HepG2 (cell line): ENCODE measurements around the gene REEP6. TPM values are rescaled to one million over a fixed set of nuclear protein-coding genes. Genes with fewer than 3 reads are reported as not detected.

Experiments used
- GFI1 ChIP-seq: sonication (generic); formaldehyde crosslinking; IDR thresholded peaks from 2 replicates; pipeline ENCODE4 v1.5.0; 2020; ENCODE audit warnings: missing genetic modification reagents, mild to moderate bottlenecking, borderline replicate concordance
- GZF1 ChIP-seq: sonication (generic); formaldehyde crosslinking; IDR thresholded peaks from 2 replicates; pipeline ENCODE4 v1.5.1; 2020; ENCODE audit warnings: mild to moderate bottlenecking, missing genetic modification reagents
- HDAC6 ChIP-seq: fragments of 200-600 bp; sonication (generic); IDR thresholded peaks from 2 replicates; pipeline ENCODE4 v1.7.0; 2017; ENCODE audit warnings: mild to moderate bottlenecking, antibody characterized with exemption, low read length, low read depth
- HNF4A ChIP-seq: sonication (generic); formaldehyde crosslinking; IDR thresholded peaks from 2 replicates; pipeline ENCODE4 v1.4.0; 2020; ENCODE audit warnings: missing genetic modification reagents
- HNRNPUL1 ChIP-seq: fragments of 200-400 bp; formaldehyde crosslinking; IDR thresholded peaks from 2 replicates; pipeline ENCODE4 v1.6.1; 2017; ENCODE audit warnings: low read depth, mild to moderate bottlenecking, low read length, moderate library complexity
- KMT2A ChIP-seq: sonication (generic); formaldehyde crosslinking; IDR thresholded peaks from 2 replicates; pipeline ENCODE4 v1.4.0; 2020; ENCODE audit warnings: missing genetic modification reagents
- LCORL ChIP-seq, 2 experiments: fragments of 450-650 bp in 1 of 2; sonication (generic) in 1 of 2; formaldehyde crosslinking in 1 of 2; IDR thresholded peaks; 2 replicates each; pipeline versions ENCODE4 v1.5.0 to v1.6.1; 2017 to 2020; ENCODE audit warnings: antibody characterized with exemption in 1 of 2, missing genetic modification reagents in 1 of 2
- NFAT5 ChIP-seq: sonication (generic); formaldehyde crosslinking; IDR thresholded peaks from 2 replicates; pipeline ENCODE4 v1.4.0; 2020; ENCODE audit warnings: missing genetic modification reagents
- NR2F6 ChIP-seq, 2 experiments: IDR thresholded peaks; 2 replicates each; pipeline ENCODE4 v1.6.1; 2016; ENCODE audit warnings: antibody characterized with exemption in 1 of 2, mild to moderate bottlenecking in 1 of 2
- SRY ChIP-seq: sonication (generic); formaldehyde crosslinking; IDR thresholded peaks from 2 replicates; pipeline ENCODE4 v1.8.0; 2022; ENCODE audit warnings: mild to moderate bottlenecking, missing genetic modification reagents
- TGIF2 ChIP-seq: IDR thresholded peaks from 2 replicates; pipeline ENCODE4 v1.6.1; 2016; ENCODE audit warnings: control low read depth, missing compliant biosample characterization
- TMF1 ChIP-seq: sonication (generic); formaldehyde crosslinking; IDR thresholded peaks from 2 replicates; pipeline ENCODE4 v1.8.1; 2022; ENCODE audit warnings: low read depth, missing genetic modification reagents
- ZBTB20 ChIP-seq: sonication (generic); formaldehyde crosslinking; IDR thresholded peaks from 2 replicates; pipeline ENCODE4 v1.8.1; 2023; ENCODE audit warnings: missing genetic modification reagents, low read depth, mild to moderate bottlenecking, borderline replicate concordance
- ZFP1 ChIP-seq: IDR thresholded peaks from 2 replicates; pipeline ENCODE4 v1.6.1; 2016
- ZMYM3 ChIP-seq: sonication (generic); formaldehyde crosslinking; IDR thresholded peaks from 2 replicates; pipeline ENCODE4 v1.5.1; 2020; ENCODE audit warnings: mild to moderate bottlenecking, missing genetic modification reagents
- ZNF232 ChIP-seq: sonication (generic); formaldehyde crosslinking; IDR thresholded peaks from 2 replicates; pipeline ENCODE4 v1.4.0; 2020; ENCODE audit warnings: missing genetic modification reagents, borderline replicate concordance
- ZNF883 ChIP-seq: sonication (generic); formaldehyde crosslinking; IDR thresholded peaks from 2 replicates; pipeline ENCODE4 v1.5.1; 2020; ENCODE audit warnings: mild to moderate bottlenecking, missing genetic modification reagents; ENCODE audit errors: not compliant biosample characterization
- polyA plus RNA-seq, 8 experiments: library from polyadenylated mRNA; depleted of rRNA in 3 of 8; stranded (reverse) in 7 of 8; unstranded in 1 of 8; fragments of >200 nt; fragmentation: Illumina TruSeq in 4 of 8; extraction: Trizol in 4 of 8; gene quantifications; 2 replicates each; pipeline versions ENCODE4 v1.2.1 to v1.2.3, GENCODE V29; 2011 to 2016; ENCODE audit warnings: low read depth in 4 of 8, missing spikeins in 1 of 8, mixed read lengths in 1 of 8; ENCODE audit not compliant: insufficient read depth in 1 of 8
- total RNA-seq, 5 experiments: library from RNA; depleted of rRNA; stranded (reverse); fragments of >200 nt; fragmentation: Illumina TruSeq; extraction: Trizol; gene quantifications; 2 replicates each; pipeline ENCODE4 v1.2.3, GENCODE V29; 2016; ENCODE audit warnings: low read depth in 1 of 5
- TF ChIP-seq, protein P1 (sequence below): sonication (generic); formaldehyde crosslinking; IDR thresholded peaks from 2 replicates; pipeline ENCODE4 v1.4.0; 2020; ENCODE audit warnings: missing genetic modification reagents
- TF ChIP-seq, protein P2 (sequence below): sonication (generic); formaldehyde crosslinking; IDR thresholded peaks from 2 replicates; pipeline ENCODE4 v1.8.0; 2022; ENCODE audit warnings: missing genetic modification reagents, mild to moderate bottlenecking, borderline replicate concordance

Gene REEP6
- total and polyA plus RNA-seq, 2 of the 13 experiments (the other 11 are each of a cell fraction or from before 2014, with no cell fraction given): 10.0 to 28.8 TPM

GRCh38 chr19:1445185-1445931 lies 45.6 kb upstream of the REEP6 start (continued):
- no peak for TF ChIP-seq GZF1
- no peak for TF ChIP-seq HDAC6
- peak; percentile 69 for TF ChIP-seq ZNF883 (CRISPR knock-in tag)
- TF ChIP-seq ZFP1 (CRISPR knock-in tag): no peak
- TF ChIP-seq KMT2A (CRISPR knock-in tag): peak; percentile 51; the same call in 1 of the 2 replicates
- TF ChIP-seq ZBTB20 (CRISPR knock-in tag): no peak
- no peak for TF ChIP-seq HNF4A (CRISPR knock-in tag)
- no peak for TF ChIP-seq NR2F6 (IDR thresholded peaks at IDR 0.05)
- TF ChIP-seq NR2F6 (CRISPR knock-in tag; IDR thresholded peaks at IDR 0.05): no peak
- peak; percentile 91 for TF ChIP-seq ZMYM3 (CRISPR knock-in tag)
- TF ChIP-seq TGIF2 (CRISPR knock-in tag): no peak
- TF ChIP-seq, protein P1, sequence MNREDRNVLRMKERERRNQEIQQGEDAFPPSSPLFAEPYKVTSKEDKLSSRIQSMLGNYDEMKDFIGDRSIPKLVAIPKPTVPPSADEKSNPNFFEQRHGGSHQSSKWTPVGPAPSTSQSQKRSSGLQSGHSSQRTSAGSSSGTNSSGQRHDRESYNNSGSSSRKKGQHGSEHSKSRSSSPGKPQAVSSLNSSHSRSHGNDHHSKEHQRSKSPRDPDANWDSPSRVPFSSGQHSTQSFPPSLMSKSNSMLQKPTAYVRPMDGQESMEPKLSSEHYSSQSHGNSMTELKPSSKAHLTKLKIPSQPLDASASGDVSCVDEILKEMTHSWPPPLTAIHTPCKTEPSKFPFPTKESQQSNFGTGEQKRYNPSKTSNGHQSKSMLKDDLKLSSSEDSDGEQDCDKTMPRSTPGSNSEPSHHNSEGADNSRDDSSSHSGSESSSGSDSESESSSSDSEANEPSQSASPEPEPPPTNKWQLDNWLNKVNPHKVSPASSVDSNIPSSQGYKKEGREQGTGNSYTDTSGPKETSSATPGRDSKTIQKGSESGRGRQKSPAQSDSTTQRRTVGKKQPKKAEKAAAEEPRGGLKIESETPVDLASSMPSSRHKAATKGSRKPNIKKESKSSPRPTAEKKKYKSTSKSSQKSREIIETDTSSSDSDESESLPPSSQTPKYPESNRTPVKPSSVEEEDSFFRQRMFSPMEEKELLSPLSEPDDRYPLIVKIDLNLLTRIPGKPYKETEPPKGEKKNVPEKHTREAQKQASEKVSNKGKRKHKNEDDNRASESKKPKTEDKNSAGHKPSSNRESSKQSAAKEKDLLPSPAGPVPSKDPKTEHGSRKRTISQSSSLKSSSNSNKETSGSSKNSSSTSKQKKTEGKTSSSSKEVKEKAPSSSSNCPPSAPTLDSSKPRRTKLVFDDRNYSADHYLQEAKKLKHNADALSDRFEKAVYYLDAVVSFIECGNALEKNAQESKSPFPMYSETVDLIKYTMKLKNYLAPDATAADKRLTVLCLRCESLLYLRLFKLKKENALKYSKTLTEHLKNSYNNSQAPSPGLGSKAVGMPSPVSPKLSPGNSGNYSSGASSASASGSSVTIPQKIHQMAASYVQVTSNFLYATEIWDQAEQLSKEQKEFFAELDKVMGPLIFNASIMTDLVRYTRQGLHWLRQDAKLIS (CRISPR knock-in tag): no peak
- no peak for TF ChIP-seq TMF1 (CRISPR knock-in tag)
- no peak for TF ChIP-seq HNRNPUL1
- TF ChIP-seq SRY (CRISPR knock-in tag): peak; percentile 21; the same call in 1 of the 2 replicates
- no peak for TF ChIP-seq LCORL (IDR thresholded peaks at IDR 0.05)
- peak; percentile 57; the same call in 1 of the 2 replicates for TF ChIP-seq LCORL (CRISPR knock-in tag; IDR thresholded peaks at IDR 0.05)
- TF ChIP-seq, protein P2, sequence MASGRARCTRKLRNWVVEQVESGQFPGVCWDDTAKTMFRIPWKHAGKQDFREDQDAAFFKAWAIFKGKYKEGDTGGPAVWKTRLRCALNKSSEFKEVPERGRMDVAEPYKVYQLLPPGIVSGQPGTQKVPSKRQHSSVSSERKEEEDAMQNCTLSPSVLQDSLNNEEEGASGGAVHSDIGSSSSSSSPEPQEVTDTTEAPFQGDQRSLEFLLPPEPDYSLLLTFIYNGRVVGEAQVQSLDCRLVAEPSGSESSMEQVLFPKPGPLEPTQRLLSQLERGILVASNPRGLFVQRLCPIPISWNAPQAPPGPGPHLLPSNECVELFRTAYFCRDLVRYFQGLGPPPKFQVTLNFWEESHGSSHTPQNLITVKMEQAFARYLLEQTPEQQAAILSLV: no peak
- TF ChIP-seq GFI1: no peak
- 0 out of 2 replicates have a peak, but pooled peaks have one; percentile 26 for TF ChIP-seq NFAT5 (CRISPR knock-in tag)
- TF ChIP-seq ZNF232: no peak
